H1 (cell line): ENCODE results near the gene HPN. TPM values are rescaled to one million over a fixed set of nuclear protein-coding genes. Genes with fewer than 3 reads are reported as not detected.

Experiments used
- CTCF ChIA-PET: fragments of 300-600 bp; sonication (Branson Sonifier 250); formaldehyde crosslinking; loops from one replicate; lab custom pipeline; 2021; ENCODE audit not compliant: partially characterized antibody; lab: Charles Lee
- POLR2A ChIA-PET: fragments of 300-600 bp; sonication (Branson Sonifier 250); formaldehyde crosslinking; loops from one replicate; lab custom pipeline; 2021; ENCODE audit warnings: inconsistent platforms; ENCODE audit not compliant: partially characterized antibody; lab: Charles Lee
- DNase-seq, 2 experiments: peaks; one replicate each; pipeline versions ENCODE4 v3.0.0 to v3.0.0-alpha.2; 2010 to 2022; ENCODE audit warnings: low spot score in 2 of 2, low read depth in 1 of 2, mixed read lengths in 1 of 2
- FAIRE-seq: peaks from 2 replicates; lab custom pipeline; 2011; peaks lifted over from hg19 to GRCh38; lab: Jason Lieb, UNC
- H2AFZ ChIP-seq: 2 replicates; pipeline ENCODE4 v1.8.1; 2012; ENCODE audit warnings: low read length, inconsistent platforms
- H2AK5ac ChIP-seq: 2 replicates; pipeline ENCODE4 v1.6.1; 2013; ENCODE audit warnings: low read depth, low read length
- H2BK120ac ChIP-seq: replicated peaks from 2 replicates; pipeline ENCODE3; 2013; ENCODE audit warnings: low read depth, low read length, inconsistent platforms
- H2BK12ac ChIP-seq: 2 replicates; pipeline ENCODE4 v1.6.1; 2013; ENCODE audit warnings: low read depth, low read length
- H2BK15ac ChIP-seq: 2 replicates; pipeline ENCODE4 v1.6.1; 2013; ENCODE audit warnings: low read length
- H2BK20ac ChIP-seq: 2 replicates; pipeline ENCODE4 v1.6.1; 2013; ENCODE audit warnings: low read length
- H2BK5ac ChIP-seq: 2 replicates; pipeline ENCODE4 v1.6.1; 2013; ENCODE audit warnings: low read depth, low read length
- H3K14ac ChIP-seq: 2 replicates; pipeline ENCODE4 v1.6.1; 2013; ENCODE audit warnings: inconsistent platforms; ENCODE audit not compliant: insufficient read length
- H3K18ac ChIP-seq: 2 replicates; pipeline ENCODE4 v1.6.1; 2013; ENCODE audit warnings: low read length; ENCODE audit errors: extremely low read depth
- H3K23ac ChIP-seq: 2 replicates; pipeline ENCODE4 v1.6.1; 2013; ENCODE audit warnings: inconsistent platforms; ENCODE audit not compliant: insufficient read length
- H3K23me2 ChIP-seq: 2 replicates; pipeline ENCODE4 v1.6.1; 2013; ENCODE audit warnings: low read depth, low read length
- H3K27ac ChIP-seq: 2 replicates; pipeline ENCODE4 v1.6.1; 2011; ENCODE audit warnings: low read depth, low read length, inconsistent platforms
- H3K27me3 ChIP-seq, 4 experiments: replicated peaks in 1 of 4; 1 replicate in 1 of 4; 2 replicates in 3 of 4; pipeline versions ENCODE4 v1.6.1 to v1.8.1; 2011 to 2013; ENCODE audit warnings: low read length in 3 of 4, mild to moderate bottlenecking in 3 of 4, inconsistent platforms in 2 of 4, mixed read lengths in 2 of 4, moderate library complexity in 1 of 4; ENCODE audit not compliant: control insufficient read depth in 3 of 4, insufficient read depth in 3 of 4; ENCODE audit errors: extremely low read depth in 1 of 4
- H3K36me3 ChIP-seq, 4 experiments: 2 replicates each; pipeline versions ENCODE4 v1.6.1 to v1.8.1; 2011 to 2013; ENCODE audit warnings: mild to moderate bottlenecking in 4 of 4, low read length in 3 of 4, moderate library complexity in 2 of 4, control low read depth in 1 of 4, inconsistent platforms in 1 of 4; ENCODE audit not compliant: insufficient read depth in 4 of 4, control insufficient read depth in 2 of 4
- H3K4ac ChIP-seq: replicated peaks from 2 replicates; pipeline ENCODE3; 2013; ENCODE audit warnings: low read length, low read depth, mixed read lengths, inconsistent platforms; ENCODE audit not compliant: insufficient read length
- H3K4me1 ChIP-seq, 4 experiments: replicated peaks in 1 of 4; 1 replicate in 1 of 4; 2 replicates in 3 of 4; pipeline versions ENCODE4 v1.6.1 to v1.8.1; 2011 to 2013; ENCODE audit warnings: low read length in 3 of 4, inconsistent platforms in 2 of 4, mixed read lengths in 1 of 4; ENCODE audit not compliant: insufficient read depth in 4 of 4, control insufficient read depth in 3 of 4
- H3K4me2 ChIP-seq, 2 experiments: 2 replicates each; pipeline versions ENCODE4 v1.6.1 to v1.8.1; 2011 to 2013; ENCODE audit warnings: low read depth in 2 of 2, low read length in 2 of 2, control low read depth in 1 of 2, inconsistent platforms in 1 of 2, mild to moderate bottlenecking in 1 of 2; ENCODE audit not compliant: insufficient read depth in 1 of 2
- H3K4me3 ChIP-seq, 4 experiments: fragments of 200-600, 300-600 bp in 1 of 4; sonication (generic), shearing (Covaris generic), sonication (Bioruptor Twin) in 1 of 4; 2 replicates each; pipeline versions ENCODE4 v1.5.1 to v1.8.1; 2011 to 2016; ENCODE audit warnings: low read length in 4 of 4, low read depth in 3 of 4, control low read depth in 2 of 4, inconsistent platforms in 2 of 4, mild to moderate bottlenecking in 2 of 4, mixed read lengths in 1 of 4, moderate library complexity in 1 of 4; ENCODE audit not compliant: insufficient read depth in 2 of 4; ENCODE audit errors: extremely low read depth in 1 of 4
- H3K56ac ChIP-seq: replicated peaks from 2 replicates; pipeline ENCODE3; 2013; ENCODE audit warnings: low read depth, mild to moderate bottlenecking, mixed read lengths, low read length, inconsistent platforms; ENCODE audit not compliant: insufficient read length
- H3K79me1 ChIP-seq: 2 replicates; pipeline ENCODE4 v1.6.1; 2013; ENCODE audit warnings: low read depth, low read length, control low read depth
- H3K79me2 ChIP-seq, 2 experiments: 2 replicates each; pipeline versions ENCODE4 v1.6.1 to v1.8.1; 2012 to 2013; ENCODE audit warnings: low read length in 2 of 2, mild to moderate bottlenecking in 2 of 2, inconsistent platforms in 1 of 2; ENCODE audit not compliant: insufficient read depth in 2 of 2, control insufficient read depth in 1 of 2
- H3K9ac ChIP-seq, 4 experiments: replicated peaks in 1 of 4; 1 replicate in 1 of 4; 2 replicates in 3 of 4; pipeline versions ENCODE4 v1.6.1 to v1.8.1; 2011 to 2013; ENCODE audit warnings: low read depth in 3 of 4, low read length in 3 of 4, control low read depth in 2 of 4, mild to moderate bottlenecking in 2 of 4, moderate library complexity in 2 of 4, inconsistent platforms in 1 of 4; ENCODE audit errors: extremely low read depth in 1 of 4
- H3K9me3 ChIP-seq, 2 experiments: 2 replicates each; pipeline versions ENCODE4 v1.6.1 to v1.8.1; 2012 to 2013; ENCODE audit warnings: mild to moderate bottlenecking in 2 of 2, moderate library complexity in 2 of 2, control low read depth in 1 of 2, inconsistent platforms in 1 of 2, low read depth in 1 of 2, low read length in 1 of 2, mixed read lengths in 1 of 2; ENCODE audit not compliant: insufficient read depth in 2 of 2
- H4K20me1 ChIP-seq, 2 experiments: replicated peaks in 1 of 2; 2 replicates each; pipeline versions ENCODE3 to v1.8.1; 2011 to 2013; ENCODE audit warnings: inconsistent platforms in 2 of 2, low read length in 2 of 2, mild to moderate bottlenecking in 1 of 2; ENCODE audit not compliant: insufficient read depth in 2 of 2, control insufficient read depth in 1 of 2
- H4K5ac ChIP-seq: 2 replicates; pipeline ENCODE4 v1.6.1; 2013; ENCODE audit warnings: low read length, low read depth, mixed read lengths, inconsistent platforms; ENCODE audit not compliant: insufficient read length
- H4K8ac ChIP-seq: 2 replicates; pipeline ENCODE4 v1.8.0; 2013; ENCODE audit warnings: mild to moderate bottlenecking, moderate library complexity, low read length, inconsistent platforms; ENCODE audit not compliant: insufficient read depth; ENCODE audit errors: extremely low read depth
- H4K91ac ChIP-seq: replicated peaks from 2 replicates; pipeline ENCODE3; 2013; ENCODE audit warnings: low read length, mixed read lengths, inconsistent platforms; ENCODE audit not compliant: insufficient read length
- BRCA1 ChIP-seq: IDR thresholded peaks from 2 replicates; pipeline ENCODE4 v1.6.1; 2012; ENCODE audit warnings: low read depth, low read length, improper control_type of control experiment
- EZH2 ChIP-seq: fragments of 200-600 bp; sonication (generic); IDR thresholded peaks from 2 replicates; pipeline ENCODE4 v1.7.1; 2012; ENCODE audit warnings: low read depth, mild to moderate bottlenecking, moderate library complexity, low read length, inconsistent platforms; ENCODE audit not compliant: severe bottlenecking
- MAX ChIP-seq: IDR thresholded peaks from 2 replicates; pipeline ENCODE4 v1.6.1; 2012; ENCODE audit warnings: inconsistent platforms
- RFX5 ChIP-seq: IDR thresholded peaks from 2 replicates; pipeline ENCODE4 v1.6.1; 2011; ENCODE audit warnings: low read depth, low read length, improper control_type of control experiment, borderline replicate concordance
- WGBS, 2 experiments: shearing (Covaris generic) in 1 of 2; methylation state at CpG; one replicate each; pipeline versions ENCODE4 v1.1.6 to v1.1.7; 2013 to 2015; ENCODE audit warnings: low lambda C conversion rate in 2 of 2, mixed read lengths in 2 of 2, inconsistent platforms in 1 of 2, low coverage in 1 of 2, missing lambda C conversion rate in 1 of 2; ENCODE audit not compliant: insufficient replicate concordance in 2 of 2, insufficient coverage in 1 of 2, insufficient read length in 1 of 2; ENCODE audit errors: extremely low coverage in 1 of 2, missing lambda C conversion rate in 1 of 2; 5-methylcytosine and 5-hydroxymethylcytosine counted together
- polyA plus RNA-seq, 7 experiments: library from polyadenylated mRNA; depleted of rRNA in 3 of 7; stranded (reverse) in 5 of 7; unstranded in 2 of 7; fragments of >200 nt in 5 of 7; fragments of 200-250 nt in 2 of 7; gene quantifications; 1 replicate in 5 of 7; 2 replicates in 1 of 7; 4 replicates in 1 of 7; pipeline versions ENCODE4 v1.2.1 to v1.2.3, GENCODE V29; 2011 to 2013; ENCODE audit warnings: missing spikeins in 2 of 7, mixed read lengths in 2 of 7
- total RNA-seq: library from RNA; stranded (reverse); fragmentation: NEBNext Ultra II Directional; extraction: Animal tissue kit (Norgen Biotek cat#: 25700); gene quantifications from 2 replicates; pipeline ENCODE4 v1.2.1, GENCODE V29; 2021

The HPN gene
- total and polyA plus RNA-seq, 2 of the 8 experiments (the other 6 are each of a cell fraction or from before 2014, with no cell fraction given), result 14.7 to 33.7 TPM

- CTCF ChIA-PET, result interaction anchor here (0.7 to 5.0 kb wide), 29 partner anchors 7 to 404 kb away, joined by 3 to 73 read pairs (median 7); partner anchors contain the start of genes FXYD3, FXYD7 and LGI4
Observed at GRCh38 chr19:35066121-35066520, 24.6 kb downstream of the HPN start.

More at GRCh38 chr19:35066121-35066520, 24.6 kb downstream of the HPN start:
- no peaks in the 10 kb centered on the region for H3K36me3 ChIP-seq
- H2BK5ac ChIP-seq, result no peak overlapping the region
- no peak overlapping the region for H2BK20ac ChIP-seq
- H2BK15ac ChIP-seq, result no peak overlapping the region
- H3K56ac ChIP-seq, result no peak overlapping the region
- H4K5ac ChIP-seq, result no peak overlapping the region
- TF ChIP-seq EZH2, result no peak
- TF ChIP-seq RFX5, result no peak
- TF ChIP-seq MAX, result no peak
- no peak for TF ChIP-seq BRCA1
- peaks cover 3 to 13% (median 11%) of the 10 kb centered on the region in 4 experiments for H3K4me1 ChIP-seq
- peaks cover 0 to 2% (median 0%) of the 10 kb centered on the region in 4 experiments; a peak in 1 of 7 replicates for H3K27me3 ChIP-seq
- H3K4ac ChIP-seq, result no peak overlapping the region
- no peak overlapping the region for H3K4me2 ChIP-seq
- POLR2A ChIA-PET, result interaction anchor here (0.9 to 3.0 kb wide), 11 partner anchors 8 to 188 kb away, joined by 3 to 26 read pairs (median 7); partner anchors contain the start of genes FXYD3, FXYD5 and FXYD7
- H2BK12ac ChIP-seq, result 0 out of 2 replicates have a peak overlapping the region, but pooled peaks have one; percentile 88
- H3K27ac ChIP-seq, result no peak overlapping the region
- 93% methylated on average over 14 of the region's 15 CpGs; no CpG with 5 or more reads in 1 of the 2 experiments for WGBS, 2 experiments
- H3K79me1 ChIP-seq, result no peaks in the 10 kb centered on the region
- no peak overlapping the region for H3K23ac ChIP-seq
- no peaks in the 10 kb centered on the region for H3K79me2 ChIP-seq
- FAIRE-seq, result no peak
- H3K9me3 ChIP-seq, result peaks cover 3 to 4% of the 10 kb centered on the region in 2 experiments; a peak in 3 of 4 replicates
- H3K23me2 ChIP-seq, result no peaks in the 10 kb centered on the region; the same call in 1 of the 2 replicates
- no peak overlapping the region for H3K14ac ChIP-seq
- no peak overlapping the region for H2AK5ac ChIP-seq
- no peak overlapping the region for H3K4me3 ChIP-seq
- no peaks in the 10 kb centered on the region for H4K20me1 ChIP-seq
- H2AFZ ChIP-seq, result no peak overlapping the region
- no peak overlapping the region for H4K91ac ChIP-seq
- H2BK120ac ChIP-seq, result no peak overlapping the region
- H3K9ac ChIP-seq, result no peak overlapping the region
- no peak overlapping the region for H3K18ac ChIP-seq
- H4K8ac ChIP-seq, result no peak overlapping the region; the same call in 1 of the 2 replicates
- DNase-seq, result no peak
